NCI-H2196 treated with DMSO at 0.1 percent for 48 hours (cell line): ENCODE data around the gene KCNE1.
"Not testable (repeated sequence)": the region's sequence is repeated elsewhere in the genome, so short reads cannot be mapped to it uniquely, and the experiment has no call there.

Experiments
- DNase-seq: peaks from one replicate; lab custom pipeline; 2025; ENCODE audit not compliant: unreplicated experiment; lab: John Stamatoyannopoulos, UW

Gene KCNE1

DNA sequence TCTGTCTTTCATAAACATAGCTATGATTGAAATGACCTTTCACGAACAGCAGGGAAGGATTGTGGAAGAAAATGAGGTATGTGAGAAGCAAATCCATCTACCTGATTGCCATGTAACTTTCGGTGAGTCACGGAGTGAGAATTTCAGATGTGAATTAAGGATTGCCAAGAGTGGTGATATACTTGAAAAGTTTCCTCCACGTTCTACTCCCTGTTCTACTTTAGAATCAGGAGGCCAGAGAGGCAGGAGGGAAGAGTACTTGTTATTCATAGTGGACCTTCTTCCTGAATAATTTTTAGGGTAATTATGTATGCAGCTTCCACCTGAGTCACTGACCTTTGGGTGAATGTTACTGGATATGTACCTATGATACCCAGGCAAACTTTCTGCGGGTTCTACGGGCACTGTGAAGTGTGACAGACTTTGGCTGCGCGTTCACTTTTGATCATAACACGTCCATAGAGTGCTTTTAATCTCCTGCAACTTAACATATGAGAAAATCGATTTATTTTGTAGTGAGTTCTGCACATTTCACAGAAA, 2.6 kb upstream of the KCNE1 start:
- no peak for DNase-seq

DNA sequence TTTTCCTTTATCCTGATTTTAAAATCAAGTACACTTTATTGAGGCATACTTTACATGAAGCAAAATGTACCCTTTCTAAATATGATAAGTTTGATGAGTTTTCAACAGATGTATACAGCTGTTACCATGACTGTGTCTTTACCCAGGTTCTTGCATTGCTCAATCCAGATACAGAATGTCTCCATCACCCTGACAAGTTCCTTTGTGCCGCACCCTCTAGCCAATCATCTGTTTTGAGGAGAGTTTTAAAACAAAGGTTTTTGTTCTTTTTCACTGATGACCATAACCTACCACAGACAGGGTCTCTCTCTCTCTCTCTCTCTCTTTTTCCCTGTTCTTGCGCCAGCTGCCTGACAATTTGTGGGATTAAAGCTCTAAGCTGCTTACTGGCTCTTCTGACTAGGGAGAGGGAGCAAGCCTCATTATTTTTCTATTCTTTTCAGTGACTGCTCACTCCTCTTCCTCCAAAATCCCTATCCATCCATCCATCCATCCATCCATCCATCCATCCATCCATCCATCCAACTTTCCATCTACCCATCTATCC, 1.2 kb upstream of the KCNE1 start:
- no peak for DNase-seq

GRCh38 chr21:34511181-34511580, 829 bp downstream of the KCNE1 start:
- no peak for DNase-seq

DNA sequence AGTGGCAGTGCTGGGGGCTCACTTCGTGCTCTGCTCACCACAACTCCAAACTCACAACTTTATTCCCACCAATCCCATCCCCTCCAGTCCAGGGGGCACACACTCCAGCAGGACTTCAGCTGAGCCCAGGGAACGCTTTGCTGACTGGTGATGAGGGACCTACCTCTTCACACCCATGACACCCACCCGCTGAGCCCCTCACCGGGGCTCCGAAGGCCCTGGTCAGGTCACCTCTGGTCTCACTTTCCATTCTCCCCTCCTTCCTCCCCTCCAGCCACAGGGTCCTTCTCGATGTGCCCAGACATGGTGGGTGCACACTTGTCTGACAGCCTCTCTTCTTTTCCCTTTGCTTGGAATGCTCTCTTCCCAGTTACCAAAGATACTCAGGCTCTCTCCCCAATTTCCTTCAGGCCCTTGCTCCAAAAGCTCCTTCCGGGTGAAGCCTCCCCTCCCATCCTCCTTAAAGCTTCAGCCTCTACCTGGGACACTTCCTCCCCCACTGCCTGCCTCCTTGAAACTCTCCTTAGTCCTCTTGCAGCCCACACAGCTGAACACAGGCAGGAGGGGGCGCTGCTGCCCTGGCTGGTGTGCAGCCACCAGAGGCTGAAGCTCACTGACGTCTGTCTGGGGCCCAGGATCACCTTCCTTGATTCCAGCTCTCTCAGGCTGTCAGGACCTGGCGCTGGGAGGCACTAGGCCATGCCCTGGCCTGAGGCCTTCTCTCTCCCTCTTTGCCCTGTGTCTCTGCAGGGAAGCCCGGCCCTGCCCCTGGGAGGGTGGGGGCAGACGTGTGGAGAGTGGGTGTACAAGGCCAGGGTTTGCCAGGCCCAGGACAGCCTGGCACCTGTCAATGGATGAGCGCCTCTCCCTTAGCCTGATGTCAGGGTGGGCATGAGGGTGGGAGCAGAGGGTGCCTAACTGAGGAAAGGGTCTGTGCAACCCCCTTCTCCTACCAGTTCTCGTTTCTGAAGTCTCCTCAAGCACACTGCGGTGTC, 1.6 kb downstream of the KCNE1 start:
- peak; percentile 25 for DNase-seq

GRCh38 chr21:34509151-34509550, 2.9 kb downstream of the KCNE1 start:
- DNase-seq = no peak

DNA sequence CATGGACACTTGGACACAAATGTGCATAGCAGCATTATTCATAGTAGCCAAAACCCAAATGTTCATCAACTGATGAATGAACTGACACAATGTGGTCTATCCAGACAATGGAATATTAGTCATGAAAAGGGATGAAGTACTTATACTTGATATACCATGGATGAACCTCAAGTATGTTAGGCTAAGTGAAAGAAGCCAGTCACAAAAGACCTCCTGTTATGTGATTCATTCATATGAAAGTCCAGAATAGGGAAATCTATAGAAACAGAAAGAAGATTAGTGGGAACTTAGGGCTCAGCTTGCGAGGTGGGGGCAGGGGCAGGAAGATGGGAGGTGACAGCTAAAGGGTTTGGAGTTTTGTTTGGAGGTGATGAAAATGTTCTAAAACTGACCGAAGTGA, 7.4 kb downstream of the KCNE1 start:
- no peak for DNase-seq

GRCh38 chr21:34502480-34503106, 9.4 kb downstream of the KCNE1 start:
- DNase-seq = no peak

DNA sequence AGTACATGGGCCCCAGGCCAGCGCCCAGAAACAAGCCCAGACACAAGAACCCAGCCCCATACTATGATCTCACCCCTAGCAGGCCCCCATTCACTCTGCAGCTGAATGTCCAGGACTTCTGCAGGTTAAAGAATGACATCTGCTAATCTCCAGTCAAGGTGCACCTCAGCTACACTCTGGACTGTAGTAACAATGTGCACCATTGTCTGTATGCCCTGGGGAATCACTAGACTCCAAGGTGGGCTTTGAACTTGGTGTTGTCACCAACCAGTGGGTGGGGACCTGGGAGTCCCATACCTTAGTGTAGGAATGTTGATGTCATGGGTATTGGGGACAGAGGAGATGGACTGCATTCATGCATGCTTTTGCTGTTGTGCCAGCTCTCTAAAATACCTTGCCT, 10.3 kb downstream of the KCNE1 start:
- no peak for DNase-seq

DNA sequence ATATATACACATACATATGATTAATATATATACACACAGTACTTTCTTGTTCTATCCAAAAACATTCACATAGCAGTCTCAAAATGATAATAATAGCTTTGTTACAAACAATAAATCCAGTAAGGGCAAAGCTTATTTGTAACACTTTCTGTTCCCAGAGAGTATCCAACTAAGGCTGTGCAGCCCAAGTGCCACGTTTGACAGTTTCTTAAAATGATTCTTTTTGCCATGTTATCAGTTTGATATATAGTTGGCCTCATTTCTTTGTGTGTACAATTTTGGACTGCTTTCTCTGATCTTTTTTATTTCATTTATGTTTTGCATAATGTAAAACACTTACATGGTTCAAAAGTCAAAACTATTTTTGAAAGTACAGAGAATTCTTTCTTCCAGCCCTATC, 11.8 kb downstream of the KCNE1 start:
- no peak for DNase-seq

- no peak for DNase-seq
Observed at GRCh38 chr21:34499116-34499515, 12.9 kb downstream of the KCNE1 start.

DNA sequence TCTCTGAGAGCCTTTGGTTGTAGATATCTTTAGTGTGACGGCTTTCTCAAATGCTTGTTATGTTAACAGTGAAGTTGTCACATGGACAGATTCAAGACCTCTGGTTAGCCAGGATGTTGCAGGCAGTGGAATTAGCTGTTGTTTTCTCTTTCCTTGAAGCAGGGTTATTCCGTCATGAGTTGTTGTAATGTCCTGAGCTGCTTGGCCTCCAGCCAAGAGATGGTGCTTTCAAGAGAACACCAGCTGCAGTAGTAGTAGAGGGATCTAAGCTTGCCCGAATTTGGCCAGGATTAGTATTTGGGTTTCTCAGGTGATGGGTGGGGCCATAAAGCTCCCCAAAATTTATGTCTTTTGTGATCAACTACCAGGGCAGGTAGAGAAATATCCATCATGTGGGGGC, 13.4 kb downstream of the KCNE1 start:
- peak; percentile 2 for DNase-seq

DNA sequence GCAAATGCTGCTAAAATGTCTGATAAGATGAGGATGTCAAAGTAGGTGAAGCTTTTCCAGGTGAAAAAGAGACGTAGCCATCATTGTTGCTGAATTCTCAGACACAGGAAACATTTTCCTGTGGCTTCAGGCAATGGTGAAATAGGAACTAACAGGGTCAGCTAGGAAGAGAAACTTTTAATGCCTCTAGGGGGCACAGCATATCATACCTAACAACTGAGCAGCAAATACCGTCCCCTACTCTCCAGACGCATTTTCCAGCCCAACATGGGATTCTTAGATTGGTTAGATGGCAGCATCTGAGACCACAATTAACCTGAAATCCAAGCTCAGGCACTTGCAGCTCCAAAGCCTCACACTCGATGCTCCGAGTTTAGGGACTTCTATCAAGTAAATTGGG, 28.2 kb downstream of the KCNE1 start:
- DNase-seq = not testable (repeated sequence)

- not testable (repeated sequence) for DNase-seq
Observed at GRCh38 chr21:34483435-34483834, 28.6 kb downstream of the KCNE1 start.

GRCh38 chr21:34467333-34467732, 44.7 kb downstream of the KCNE1 start:
- DNase-seq = not testable (repeated sequence)

GRCh38 chr21:34459426-34459825, 52.6 kb downstream of the KCNE1 start:
- DNase-seq = not testable (repeated sequence)

DNA sequence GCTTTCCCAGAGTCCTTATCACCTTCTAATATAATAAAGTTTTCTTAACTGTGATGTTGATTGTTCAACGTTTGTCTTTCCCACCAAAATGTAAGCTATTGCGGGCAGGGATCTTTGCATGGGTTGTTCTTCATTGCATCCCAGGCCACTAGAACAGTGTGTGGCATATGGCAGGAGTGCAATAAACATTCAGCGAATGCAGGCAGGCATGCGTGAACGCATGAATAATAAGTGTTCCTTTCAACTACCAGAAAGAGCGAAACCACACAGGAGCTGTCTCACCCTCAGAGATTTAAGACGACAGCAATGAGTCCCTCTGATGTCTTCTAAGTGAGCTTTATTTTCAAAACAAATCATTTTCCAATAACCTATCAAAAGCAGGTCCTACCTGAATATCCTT, 53.7 kb downstream of the KCNE1 start:
- DNase-seq = not testable (repeated sequence)

DNA sequence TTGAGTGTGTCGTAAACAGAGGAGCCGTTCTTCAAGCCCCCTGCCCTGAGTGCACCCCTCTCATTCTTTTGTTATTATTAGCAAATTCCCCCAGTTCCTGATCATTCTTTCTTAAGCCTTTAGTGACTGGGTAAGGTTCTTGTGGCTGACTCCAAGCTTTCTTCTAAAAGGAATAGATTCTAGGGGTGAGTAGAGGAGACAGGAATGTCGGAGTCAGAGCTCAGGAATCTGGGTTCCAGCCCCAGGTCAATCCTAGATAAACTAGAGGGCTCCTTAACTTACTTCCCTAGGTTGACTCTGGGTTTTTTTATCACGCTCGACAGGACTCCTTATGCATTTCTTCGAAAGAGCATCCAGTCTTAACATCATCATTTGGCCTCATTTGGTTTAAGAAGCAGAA, 55.8 kb downstream of the KCNE1 start:
- not testable (repeated sequence) for DNase-seq

- not testable (repeated sequence) for DNase-seq
Observed at GRCh38 chr21:34455628-34456027, 56.4 kb downstream of the KCNE1 start.

DNA sequence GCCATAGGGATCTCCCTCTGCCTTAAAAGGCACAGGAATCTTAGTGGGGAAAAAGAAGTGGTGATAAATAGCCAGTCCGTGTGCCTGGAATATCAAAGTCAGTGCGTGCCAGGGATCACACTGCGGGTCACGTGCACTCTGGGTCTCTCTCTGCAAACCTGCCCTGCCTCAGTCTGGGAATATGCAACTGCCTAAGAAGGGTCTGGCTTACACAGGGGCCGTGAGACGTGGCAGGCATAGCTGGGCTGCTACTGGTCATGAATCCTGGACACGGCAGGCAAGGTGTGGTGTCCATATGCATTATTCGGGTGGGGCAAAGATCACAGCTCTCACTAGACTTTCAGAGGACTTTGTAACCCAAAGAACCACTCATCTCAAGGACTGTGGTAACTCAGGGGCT, 65.0 kb downstream of the KCNE1 start:
- DNase-seq = not testable (repeated sequence)

DNA sequence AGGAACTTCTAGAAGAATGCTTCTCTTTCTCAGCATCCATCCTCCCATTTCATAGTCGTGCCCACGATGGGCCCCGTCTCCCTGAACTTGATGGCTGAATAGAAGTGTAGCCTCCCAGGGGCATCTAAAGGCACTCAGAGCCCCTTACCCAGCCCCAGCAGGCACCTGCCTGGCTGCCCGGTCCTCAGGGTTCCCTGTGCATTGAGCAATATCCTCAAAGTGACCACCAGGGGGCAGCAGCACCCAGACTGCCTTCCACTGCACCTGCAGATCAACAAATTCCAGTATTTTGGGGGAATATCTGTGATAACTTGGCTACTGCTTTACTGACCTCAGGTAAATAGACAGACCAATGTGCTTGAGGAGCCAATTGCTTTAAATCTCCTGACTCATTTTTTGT, 68.5 kb downstream of the KCNE1 start:
- not testable (repeated sequence) for DNase-seq

GRCh38 chr21:34429710-34430109, 82.3 kb downstream of the KCNE1 start:
- DNase-seq = not testable (repeated sequence)

DNA sequence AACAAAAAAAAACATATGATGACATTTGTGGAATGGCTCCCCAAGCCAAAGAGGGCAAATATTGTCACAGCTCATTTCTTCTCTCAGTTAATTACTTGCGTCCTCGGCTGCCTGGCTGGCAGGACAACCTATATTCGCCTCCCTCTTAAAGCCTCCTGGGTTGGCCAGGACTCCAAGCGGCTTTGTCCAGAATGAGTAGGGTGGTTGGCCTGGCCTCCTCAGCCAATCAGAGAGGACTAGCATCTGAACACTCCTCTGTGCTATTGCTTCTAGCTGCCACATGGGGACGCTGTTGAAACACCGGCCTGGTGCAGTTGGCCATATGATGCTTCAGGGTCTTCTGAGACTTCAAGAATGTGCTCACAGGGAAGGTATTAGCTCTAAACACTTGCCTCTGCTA, 83.6 kb downstream of the KCNE1 start:
- not testable (repeated sequence) for DNase-seq
